Panc1 (cell line): Measurements from ENCODE around the gene SIK2. TPM values are rescaled to one million over a fixed set of nuclear protein-coding genes. Genes with fewer than 3 reads are reported as not detected.

Source experiments
- ATAC-seq: fragments of 200-7000 bp; cut with Tn5 transposase; 2 replicates; pipeline ENCODE4 v1.9.1; 2020; ENCODE audit warnings: mild to moderate bottlenecking, moderate library complexity
- BruUV-seq: library from RNA; stranded (reverse); fragments of 400-500 nt; replicated peaks from 2 replicates; lab custom pipeline; 2021; lab: Mats Ljungman, UMichigan
- CTCF ChIA-PET: fragments of 300-600 bp; sonication (Branson Sonifier 250); formaldehyde crosslinking; loops from one replicate; lab custom pipeline; 2022; ENCODE audit warnings: antibody characterized with exemption; lab: Charles Lee
- POLR2A ChIA-PET: fragments of 300-600 bp; sonication (Branson Sonifier 250); formaldehyde crosslinking; loops from one replicate; lab custom pipeline; 2022; ENCODE audit warnings: antibody characterized with exemption; lab: Charles Lee
- DNase-seq: peaks from one replicate; pipeline ENCODE4 v3.0.0-alpha.2; 2010; ENCODE audit warnings: low read depth, low spot score
- H3K27ac ChIP-seq: 2 replicates; pipeline ENCODE4 v1.5.1; 2011; ENCODE audit warnings: mild to moderate bottlenecking, low read length, inconsistent platforms
- H3K27me3 ChIP-seq: fragments of 200-500 bp; sonication (Bioruptor generic); 2 replicates; pipeline ENCODE4 v1.6.0; 2014; ENCODE audit warnings: low read length, inconsistent platforms; ENCODE audit not compliant: control insufficient read depth, insufficient read depth
- H3K36me3 ChIP-seq: fragments of 200-500 bp; sonication (Bioruptor generic); 2 replicates; pipeline ENCODE4 v1.5.1; 2014; ENCODE audit warnings: inconsistent platforms, mild to moderate bottlenecking, low read length, moderate library complexity; ENCODE audit not compliant: control insufficient read depth, insufficient read depth
- H3K4me1 ChIP-seq: 2 replicates; pipeline ENCODE4 v1.5.1; 2011; ENCODE audit warnings: inconsistent platforms, mild to moderate bottlenecking, low read length, moderate library complexity; ENCODE audit not compliant: control insufficient read depth, insufficient read depth
- H3K4me3 ChIP-seq, 2 experiments: 2 replicates each; pipeline ENCODE4 v1.5.1; 2011 to 2012; ENCODE audit warnings: low read depth in 2 of 2, low read length in 2 of 2, mild to moderate bottlenecking in 2 of 2, inconsistent platforms in 1 of 2, moderate library complexity in 1 of 2
- H3K9me3 ChIP-seq: fragments of 200-500 bp; sonication (Bioruptor generic); 2 replicates; pipeline ENCODE4 v1.5.1; 2014; ENCODE audit warnings: low read depth, mild to moderate bottlenecking, inconsistent platforms, low read length, moderate library complexity; ENCODE audit not compliant: control insufficient read depth, insufficient read depth
- CTCF ChIP-seq: fragments of 450-650 bp; IDR thresholded peaks from 2 replicates; pipeline ENCODE4 v1.5.1; 2017; ENCODE audit warnings: mild to moderate bottlenecking
- POLR2AphosphoS5 ChIP-seq: IDR thresholded peaks from 2 replicates; pipeline ENCODE4 v1.6.1; 2012; ENCODE audit warnings: mild to moderate bottlenecking, low read depth, low read length, moderate library complexity
- REST ChIP-seq, 2 experiments: IDR thresholded peaks; 2 replicates each; pipeline ENCODE4 v1.6.1; 2011 to 2012; ENCODE audit warnings: low read depth in 2 of 2, control low read depth in 1 of 2, low read length in 1 of 2, mild to moderate bottlenecking in 1 of 2, moderate library complexity in 1 of 2; ENCODE audit not compliant: insufficient read depth in 1 of 2
- SIN3A ChIP-seq: IDR thresholded peaks from 2 replicates; pipeline ENCODE4 v1.6.1; 2012; ENCODE audit warnings: low read depth, mild to moderate bottlenecking, low read length, moderate library complexity, borderline replicate concordance; ENCODE audit not compliant: insufficient read depth
- TCF7L2 ChIP-seq: IDR thresholded peaks from 2 replicates; pipeline ENCODE4 v1.6.1; 2011; ENCODE audit warnings: mild to moderate bottlenecking, low read depth, low read length, inconsistent platforms
- in situ Hi-C: cut with HindIII; loops from 2 replicates; pipeline ENCODE4 v1.10.0; 2016; ENCODE audit warnings: low sequenced_read_pairs, low pct_unique_long_range_greater_than_20kb
- intact Hi-C: fragments of 100-400 bp; cut with micrococcal nuclease; formaldehyde crosslinking; loops from one replicate; pipeline ENCODE4 v1.10.0; 2022; ENCODE audit not compliant: unreplicated experiment
- total RNA-seq: library from RNA; stranded (reverse); gene quantifications from one replicate; pipeline ENCODE4 v1.2.1, GENCODE V29; 2021; ENCODE audit not compliant: unreplicated experiment

Gene SIK2
- total RNA-seq, 1 experiment from 2014 or later: 17.0 TPM

- no peaks in the 10 kb centered on the region for H3K4me1 ChIP-seq
- intact Hi-C loops (no loop called here), in situ Hi-C loops (no loop called here)
- ChIA-PET POLR2A (no interaction called here), CTCF (interaction anchor here (0.6 kb wide), 1 partner anchor 177 kb away, joined by 3 read pairs; no protein-coding TSS in a partner anchor)
- TF ChIP-seq SIN3A (no peak), POLR2AphosphoS5 (no peak), REST (IDR thresholded peaks at IDR 0.05; ENCODE audit: insufficient read depth in 1 of 2, low read depth in 2 of 2, low read length in 1 of 2) (no peak), CTCF (no peak), TCF7L2 (no peak)
- no TSS peak for BruUV-seq
- no peaks in the 10 kb centered on the region for H3K27me3 ChIP-seq
- ATAC-seq: no peak
- no peaks in the 10 kb centered on the region; the same call in 1 of the 2 replicates for H3K36me3 ChIP-seq
- DNase-seq: no peak
- H3K27ac ChIP-seq: no peak overlapping the region
- no peak overlapping the region for H3K4me3 ChIP-seq
- no peaks in the 10 kb centered on the region for H3K9me3 ChIP-seq
Measured at GRCh38 chr11:111612224-111612623, 10.0 kb downstream of the SIK2 start.

GRCh38 chr11:111617286-111617685, 15.0 kb downstream of the SIK2 start:
- H3K27me3 ChIP-seq: no peaks in the 10 kb centered on the region
- CTCF ChIA-PET: no interaction called here
- intact Hi-C loops (no loop called here), in situ Hi-C loops (no loop called here)
- no TSS peak for BruUV-seq
- DNase-seq: no peak
- peaks cover 4% of the 10 kb centered on the region; the same call in 1 of the 2 replicates for H3K36me3 ChIP-seq
- POLR2A ChIA-PET: no interaction called here
- no peaks in the 10 kb centered on the region for H3K9me3 ChIP-seq
- no peak overlapping the region for H3K4me3 ChIP-seq
- no peaks in the 10 kb centered on the region for H3K4me1 ChIP-seq
- H3K27ac ChIP-seq: no peak overlapping the region
- ATAC-seq: no peak
- TF ChIP-seq TCF7L2 (no peak), SIN3A (no peak), POLR2AphosphoS5 (no peak), CTCF (no peak), REST (IDR thresholded peaks at IDR 0.05; ENCODE audit: insufficient read depth in 1 of 2, low read depth in 2 of 2, low read length in 1 of 2) (no peak)
